Lung microvascular endothelial cell (primary cell): ENCODE measurements around the gene TKTL1. TPM values are rescaled to one million over a fixed set of nuclear protein-coding genes. Genes with fewer than 3 reads are reported as not detected.

Source experiments
- DNase-seq, 2 donors: peaks; one replicate each; pipeline versions ENCODE4 v3.0.0 to v3.0.0-alpha.2; 2010; ENCODE audit warnings: low read depth in 2 of 2
- total RNA-seq: library from RNA; depleted of rRNA; stranded (reverse); fragments of >200 nt; gene quantifications from 2 replicates; pipeline ENCODE4 v1.2.1, GENCODE V29; 2014

TKTL1 gene
- total RNA-seq, 1 donor from 2014 or later: not detected

DNA sequence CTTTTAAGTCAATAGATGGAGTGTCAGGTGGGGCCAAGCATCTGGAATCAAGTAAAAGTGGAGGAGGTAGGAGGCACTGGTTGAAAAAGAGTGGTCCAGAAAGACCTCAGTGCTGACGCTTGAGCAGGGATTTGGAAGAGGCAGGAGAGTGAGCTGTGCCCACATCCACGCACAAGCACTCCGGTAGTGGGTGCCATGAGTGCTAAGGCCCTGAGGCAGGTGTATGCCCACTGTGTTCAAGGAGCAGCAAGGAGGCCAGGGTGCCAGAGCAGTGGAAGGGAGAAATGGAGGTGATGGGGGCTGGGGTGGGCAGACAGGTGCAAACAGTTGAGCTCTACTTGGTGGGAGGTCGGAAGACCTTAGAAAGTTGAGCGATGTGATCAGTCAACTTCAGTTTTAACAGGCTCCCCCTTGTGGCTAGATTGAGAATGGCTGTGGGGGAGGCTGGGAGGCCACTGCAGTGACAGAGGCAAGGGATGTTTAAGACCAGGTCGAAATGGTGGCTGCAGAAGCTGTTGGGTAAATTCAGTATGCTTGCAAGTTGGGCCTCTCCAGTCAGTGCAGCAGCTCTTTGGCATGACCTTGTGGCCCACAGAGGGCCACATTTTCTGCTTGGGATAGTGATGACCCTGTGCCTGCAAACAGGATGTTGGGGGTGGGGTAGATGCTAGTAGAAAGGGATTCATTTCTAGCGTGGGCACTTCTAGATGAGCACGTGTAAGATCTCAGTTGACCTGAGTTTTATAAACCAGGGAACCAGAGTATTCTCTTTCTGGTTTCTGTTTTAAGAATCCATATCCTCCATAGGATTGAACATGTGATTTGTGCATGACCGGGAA lies 12.7 kb downstream of the TKTL1 start:
- peak; percentile 49 to 68 for DNase-seq

DNA sequence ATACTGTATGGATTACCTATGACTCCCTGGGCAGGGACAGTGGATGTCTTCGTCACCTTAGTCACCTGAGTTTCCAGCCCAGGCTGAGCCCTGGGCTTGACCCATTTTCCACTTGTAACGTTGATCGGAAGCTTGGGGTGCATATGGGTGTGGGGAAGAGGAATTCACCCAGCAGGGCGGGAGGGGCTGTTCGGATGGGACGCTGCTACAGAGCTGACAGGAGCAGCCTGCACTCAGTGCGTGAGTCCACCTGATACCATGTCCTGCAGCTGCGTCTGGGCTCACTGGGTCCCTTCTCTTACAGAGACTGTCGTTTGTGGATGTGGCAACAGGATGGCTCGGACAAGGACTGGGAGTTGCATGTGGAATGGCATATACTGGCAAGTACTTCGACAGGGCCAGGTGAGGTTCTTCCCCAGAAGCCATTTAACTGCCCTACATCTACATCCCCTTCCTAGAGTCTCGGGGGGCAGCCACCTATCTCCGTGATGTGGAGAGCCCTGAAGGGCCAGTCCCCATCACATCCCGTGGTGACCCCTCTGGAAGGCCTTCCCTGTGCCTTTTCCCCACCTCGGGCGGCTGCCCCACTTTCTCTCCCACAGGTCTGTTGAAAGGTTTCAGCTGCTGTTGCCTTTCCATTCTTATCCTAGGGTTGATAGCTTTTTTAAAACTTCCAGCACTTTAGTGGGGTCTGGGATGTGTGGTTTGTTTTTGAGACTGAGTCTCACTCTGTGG lies 13.6 kb downstream of the TKTL1 start:
- no peak for DNase-seq

DNA sequence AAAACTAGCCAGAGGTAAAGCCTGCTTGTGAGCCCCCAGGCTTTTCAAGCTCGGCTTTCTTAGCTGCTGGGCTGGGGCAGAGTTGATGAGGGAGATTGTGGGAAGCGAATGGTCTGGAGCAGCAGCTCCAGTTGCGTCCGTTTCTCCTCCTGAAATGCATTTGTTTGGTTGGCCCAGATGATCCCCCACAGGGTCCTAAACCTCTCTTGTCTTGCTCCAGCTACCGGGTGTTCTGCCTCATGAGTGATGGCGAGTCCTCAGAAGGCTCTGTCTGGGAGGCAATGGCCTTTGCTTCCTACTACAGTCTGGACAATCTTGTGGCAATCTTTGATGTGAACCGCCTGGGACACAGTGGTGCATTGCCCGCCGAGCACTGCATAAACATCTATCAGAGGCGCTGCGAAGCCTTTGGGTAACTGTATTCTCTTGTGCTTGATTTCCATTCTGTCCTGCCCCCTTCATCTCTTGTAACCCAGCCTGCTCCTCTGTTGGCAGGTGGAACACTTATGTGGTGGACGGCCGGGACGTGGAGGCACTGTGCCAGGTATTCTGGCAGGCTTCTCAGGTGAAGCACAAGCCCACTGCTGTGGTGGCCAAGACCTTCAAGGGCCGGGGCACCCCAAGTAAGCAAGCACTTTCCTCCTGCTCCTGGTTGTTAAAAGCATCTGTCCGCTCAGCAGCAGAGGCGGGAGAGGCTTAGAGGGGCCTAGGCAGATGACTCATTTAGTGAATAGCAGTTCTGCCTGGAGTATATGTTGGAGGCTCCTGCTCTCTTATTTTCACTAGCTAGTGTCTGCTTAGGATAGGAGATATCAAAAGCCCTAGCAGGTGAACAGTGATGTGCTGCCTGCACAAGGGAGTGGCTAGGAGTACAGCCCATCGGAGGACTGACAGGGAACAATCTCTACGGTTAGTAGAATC lies 15.3 kb downstream of the TKTL1 start:
- no peak for DNase-seq

DNA sequence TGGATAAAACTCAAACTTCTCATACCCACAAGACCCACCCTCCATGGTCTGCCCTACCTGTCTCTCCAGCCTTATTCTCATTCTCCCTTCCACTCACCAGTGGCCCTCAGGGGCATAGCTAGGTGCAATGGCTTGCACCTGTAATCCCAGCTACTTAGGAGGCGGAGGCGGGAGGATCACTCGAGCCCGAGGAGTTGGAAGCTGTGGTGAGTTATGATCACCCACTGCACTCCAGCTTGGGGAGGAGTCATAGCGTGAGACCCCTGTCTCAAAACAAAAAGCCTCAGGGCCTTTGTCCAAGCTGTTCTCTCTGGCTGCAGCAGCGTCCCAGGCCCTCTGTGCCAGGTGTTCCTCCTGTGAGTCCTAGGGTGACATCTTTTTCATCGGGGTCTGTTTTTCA lies 16.5 kb downstream of the TKTL1 start:
- DNase-seq: no peak

DNA sequence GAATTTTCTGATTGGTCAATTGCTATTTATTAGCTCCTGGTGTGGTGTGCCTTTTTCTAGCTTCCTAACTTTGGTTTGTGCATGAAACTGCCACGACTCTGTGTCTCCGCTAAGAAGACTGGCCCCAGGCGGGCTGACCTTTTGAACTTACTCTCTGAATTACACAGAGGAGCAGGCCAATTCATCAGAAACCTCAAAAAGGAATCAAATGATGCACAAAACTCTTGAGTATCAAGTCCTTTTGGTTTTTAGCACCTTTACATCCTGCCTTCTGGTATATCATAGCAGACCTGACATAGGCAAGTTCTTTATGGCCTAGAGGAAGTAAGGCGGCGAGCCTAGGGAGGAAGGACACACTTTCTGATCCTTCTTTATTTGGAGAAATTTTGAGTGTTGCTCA lies 17.6 kb downstream of the TKTL1 start:
- no peak for DNase-seq

DNA sequence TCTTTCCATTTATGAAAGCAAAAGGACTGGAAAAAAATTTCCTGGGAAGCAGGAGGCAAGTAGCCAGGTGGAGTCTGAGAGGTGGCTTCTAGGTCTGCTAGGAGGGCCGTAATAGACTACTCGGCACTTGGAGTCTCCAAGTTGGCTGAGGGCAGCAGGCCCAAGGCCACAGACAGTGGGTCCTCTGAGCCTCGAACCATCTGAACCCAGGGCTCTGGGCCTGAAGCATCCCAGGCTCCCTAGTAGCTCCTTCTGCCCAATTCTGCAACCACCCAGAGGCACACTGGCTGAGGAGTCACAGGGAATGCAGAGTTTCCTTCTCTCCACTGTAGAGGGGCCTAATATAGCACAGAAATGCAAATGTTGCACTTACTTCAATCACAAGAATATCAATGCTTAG lies 19.8 kb downstream of the TKTL1 start:
- DNase-seq: no peak

DNA sequence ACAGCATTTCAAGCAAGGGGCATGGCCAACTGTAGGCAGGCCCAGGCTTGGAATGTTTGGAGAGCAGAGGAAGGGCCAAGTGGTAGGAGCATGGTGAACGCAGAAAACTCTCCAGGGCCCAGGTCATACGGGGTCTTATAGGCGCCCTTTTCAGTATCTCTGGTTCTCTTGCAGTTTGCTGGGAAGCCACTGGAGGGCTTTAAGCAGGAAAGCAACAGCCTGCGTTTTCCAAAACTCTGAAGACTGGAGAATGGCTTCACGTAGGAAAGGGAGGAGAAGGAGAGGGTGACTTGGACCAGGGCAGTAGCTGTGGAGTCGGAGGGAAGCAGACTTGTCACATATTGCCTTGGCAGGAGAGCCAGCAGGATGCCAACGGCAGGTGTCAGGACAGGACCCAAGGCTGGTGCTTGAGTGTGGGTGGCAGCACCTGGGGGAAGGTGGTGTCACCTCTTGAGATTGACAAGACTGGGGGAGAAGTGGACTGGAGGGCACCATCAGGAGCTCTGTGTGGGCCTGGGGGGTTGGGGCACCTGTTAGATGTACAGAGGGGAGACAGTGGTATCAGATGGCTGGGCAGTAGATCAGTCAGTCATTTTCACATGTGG lies 21.9 kb downstream of the TKTL1 start:
- peak; percentile 40 to 46 for DNase-seq

DNA sequence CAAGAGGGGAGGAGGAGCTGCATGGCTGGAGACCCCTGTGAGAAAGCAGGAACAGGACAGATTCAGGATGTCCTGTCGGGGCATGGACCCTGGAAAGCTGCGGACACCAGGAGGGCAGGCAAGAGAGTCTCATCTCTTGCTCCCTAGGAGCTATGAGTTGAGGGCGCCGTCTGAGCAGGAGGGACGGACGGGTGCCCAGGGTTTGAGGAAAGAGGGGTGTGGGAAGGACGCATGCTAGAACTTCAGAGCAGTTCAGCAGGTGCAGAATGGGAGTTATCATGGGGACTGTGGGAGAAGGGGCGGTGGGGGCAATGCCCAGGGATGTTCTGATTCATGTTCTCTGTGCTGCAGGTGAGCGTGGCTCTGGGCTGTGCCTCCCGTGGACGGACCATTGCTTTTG lies 24.8 kb downstream of the TKTL1 start:
- no peak for DNase-seq

DNA sequence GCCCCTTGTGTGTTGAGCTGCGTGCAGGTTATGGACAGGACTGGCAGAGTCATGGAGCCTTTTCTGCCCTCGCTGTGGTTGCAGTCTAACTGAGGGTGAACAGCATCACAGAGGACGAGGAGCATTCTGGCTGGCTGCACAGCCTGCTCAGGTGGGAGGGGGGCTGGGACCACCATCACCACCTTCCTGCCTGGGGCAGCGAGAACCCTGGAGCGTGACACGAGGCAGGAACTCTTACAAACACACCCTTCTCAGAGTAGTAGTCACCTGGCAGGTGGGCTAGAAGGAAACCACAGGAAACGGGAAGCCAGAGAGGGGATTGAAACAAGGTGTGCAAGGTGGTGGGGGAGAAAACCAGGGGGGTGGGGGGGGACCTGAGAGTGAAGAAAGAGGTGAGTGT lies 25.6 kb downstream of the TKTL1 start:
- DNase-seq: no peak

DNA sequence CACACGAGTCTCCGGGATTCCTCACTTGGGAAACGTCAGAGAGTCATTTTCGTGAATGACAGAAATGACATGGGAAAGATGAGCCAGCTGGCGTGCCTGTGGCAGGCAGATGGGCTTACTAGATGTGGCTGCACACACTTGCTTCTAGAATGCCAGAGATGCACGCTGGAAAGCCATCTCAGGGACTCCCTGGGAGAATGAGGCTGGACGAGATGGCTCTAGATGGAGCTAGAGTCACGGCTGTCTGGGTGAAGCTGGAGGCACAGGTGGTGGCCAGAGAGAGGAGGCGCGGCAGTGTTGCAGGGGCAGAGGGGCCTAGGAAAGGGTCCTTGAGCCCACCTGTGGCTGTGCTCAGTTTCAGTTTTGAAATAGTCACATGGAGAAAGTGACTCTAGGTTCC lies 26.0 kb downstream of the TKTL1 start:
- DNase-seq: peak in 1 of 2 donors; percentile 26

DNA sequence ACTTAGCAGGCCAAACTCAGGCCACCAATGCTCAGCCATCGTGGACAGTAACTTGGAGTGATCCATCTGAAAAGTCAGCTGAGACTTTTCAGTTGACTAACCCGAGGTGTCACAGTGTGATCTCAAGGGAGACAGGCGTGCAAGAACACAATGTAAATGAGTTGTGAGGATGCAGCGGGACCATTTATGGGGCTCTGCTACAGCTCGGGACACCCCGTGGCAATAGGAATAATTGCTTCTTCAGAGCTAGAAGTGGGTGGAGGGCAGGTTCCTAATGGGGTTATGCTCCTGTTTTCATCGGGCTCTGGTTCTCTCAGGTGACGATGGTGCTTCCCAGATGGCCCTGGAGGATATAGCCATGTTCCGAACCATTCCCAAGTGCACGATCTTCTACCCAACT lies 27.3 kb downstream of the TKTL1 start:
- no peak for DNase-seq

DNA sequence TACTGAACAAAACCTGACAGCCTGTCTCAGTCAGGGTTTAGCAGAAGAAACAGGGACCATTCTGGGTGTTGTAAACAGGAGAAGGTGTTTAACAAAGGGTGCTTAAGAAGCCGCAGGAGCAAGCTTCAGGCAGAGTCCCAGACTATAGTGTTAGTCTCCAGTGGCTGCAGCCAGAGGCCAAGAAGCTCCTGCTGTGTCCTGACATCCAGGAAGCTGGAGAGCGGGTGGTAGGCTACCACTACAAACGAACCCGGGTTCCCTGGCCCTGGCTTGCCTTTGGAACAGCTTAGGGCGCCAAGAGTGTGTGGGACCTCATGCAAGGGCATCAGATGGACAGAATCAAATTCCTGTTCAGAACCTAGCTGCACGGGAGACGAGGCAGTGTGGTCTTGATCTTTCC lies 27.9 kb downstream of the TKTL1 start:
- no peak for DNase-seq

DNA sequence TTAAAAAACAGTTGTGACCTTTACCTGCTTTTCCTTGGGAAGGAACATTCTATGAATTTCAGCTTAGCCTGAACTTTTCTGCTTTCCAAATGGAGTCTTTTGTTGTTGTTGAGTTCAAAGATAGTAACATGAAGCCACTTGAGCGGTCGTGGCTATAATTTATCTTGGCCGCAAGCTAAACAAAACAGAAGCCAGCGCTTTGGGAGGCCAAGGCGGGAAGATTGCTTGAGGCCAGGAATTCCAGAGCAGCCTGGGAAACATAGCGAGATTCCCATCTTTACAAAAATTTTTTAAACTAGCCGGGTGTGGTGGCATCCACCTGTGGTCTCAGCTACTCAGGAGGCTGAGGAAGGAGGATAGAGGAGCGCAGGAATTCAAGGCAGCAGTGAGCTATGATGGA lies 29.9 kb downstream of the TKTL1 start:
- no peak for DNase-seq

DNA sequence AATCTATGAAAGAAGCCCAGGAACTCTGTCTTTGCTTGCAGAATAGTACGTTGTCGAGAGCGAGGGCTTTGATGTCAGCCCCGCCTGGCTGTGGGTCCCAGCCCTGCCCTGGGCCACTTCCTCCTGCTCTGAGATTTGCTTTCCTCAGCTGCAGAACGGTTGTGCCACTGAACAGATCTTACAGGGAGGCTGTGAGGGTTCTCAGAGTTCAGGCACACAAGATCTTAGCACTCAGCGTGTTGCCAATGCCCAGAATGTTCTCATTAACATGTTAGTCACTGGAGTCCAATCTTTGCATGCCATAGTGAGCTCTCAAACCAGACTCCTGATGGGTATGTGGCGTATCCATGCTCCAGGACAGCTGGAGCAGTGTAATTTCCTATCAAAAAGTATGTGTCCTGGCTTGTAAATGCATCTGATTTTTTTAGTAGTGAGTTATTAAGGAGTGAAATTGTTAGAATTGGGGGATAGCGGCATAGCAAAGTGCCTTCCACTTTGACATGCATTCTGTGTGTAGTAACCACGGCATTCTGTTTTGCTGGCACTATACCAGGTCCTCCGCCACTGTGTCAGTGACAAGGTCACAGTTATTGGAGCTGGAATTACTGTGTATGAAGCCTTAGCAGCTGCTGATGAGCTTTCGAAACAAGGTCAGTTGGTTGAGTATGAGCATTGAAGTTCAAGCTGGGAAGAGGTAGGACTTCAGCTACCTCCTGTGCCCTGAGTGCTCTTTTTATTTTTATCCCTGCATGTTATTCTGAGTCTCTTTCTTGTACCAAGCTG lies 31.6 kb downstream of the TKTL1 start:
- DNase-seq: peak in 1 of 2 donors; percentile 43

DNA sequence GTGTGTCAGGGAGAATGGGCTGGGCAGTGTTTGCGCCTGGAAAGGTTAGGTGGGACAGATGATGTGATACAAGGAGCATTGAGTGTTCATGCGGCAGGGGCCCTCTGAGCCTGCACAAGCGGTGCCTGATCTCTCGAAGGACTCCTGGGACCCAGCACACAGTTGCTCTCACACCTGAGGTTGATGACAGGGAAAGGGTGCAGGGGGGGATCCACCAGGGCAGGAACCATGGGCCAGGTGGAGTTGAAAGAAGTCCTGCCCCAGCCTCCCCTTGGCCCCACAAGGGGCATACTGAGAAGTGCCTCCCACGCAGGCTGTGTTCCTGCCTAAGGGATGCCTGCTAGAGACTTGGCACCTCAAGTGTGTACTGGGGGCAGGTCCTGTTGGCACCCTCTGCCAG lies 33.1 kb downstream of the TKTL1 start:
- DNase-seq: no peak

DNA sequence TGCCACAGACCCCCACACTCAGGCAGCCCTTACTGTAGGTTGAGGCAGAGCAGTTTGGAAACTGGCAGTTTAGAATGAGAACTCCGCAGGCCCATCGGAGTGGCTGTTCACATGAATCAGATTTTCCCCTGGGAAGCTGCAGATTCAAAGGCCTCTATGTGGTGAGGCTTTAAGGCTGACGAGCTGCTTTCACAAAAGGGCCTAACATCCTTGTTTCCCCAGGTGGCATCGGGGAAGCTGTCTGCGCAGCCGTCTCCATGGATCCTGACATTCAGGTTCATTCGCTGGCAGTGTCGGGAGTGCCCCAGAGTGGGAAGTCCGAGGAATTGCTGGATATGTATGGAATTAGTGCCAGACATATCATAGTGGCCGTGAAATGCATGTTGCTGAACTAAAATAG lies 33.7 kb downstream of the TKTL1 start:
- DNase-seq: no peak

DNA sequence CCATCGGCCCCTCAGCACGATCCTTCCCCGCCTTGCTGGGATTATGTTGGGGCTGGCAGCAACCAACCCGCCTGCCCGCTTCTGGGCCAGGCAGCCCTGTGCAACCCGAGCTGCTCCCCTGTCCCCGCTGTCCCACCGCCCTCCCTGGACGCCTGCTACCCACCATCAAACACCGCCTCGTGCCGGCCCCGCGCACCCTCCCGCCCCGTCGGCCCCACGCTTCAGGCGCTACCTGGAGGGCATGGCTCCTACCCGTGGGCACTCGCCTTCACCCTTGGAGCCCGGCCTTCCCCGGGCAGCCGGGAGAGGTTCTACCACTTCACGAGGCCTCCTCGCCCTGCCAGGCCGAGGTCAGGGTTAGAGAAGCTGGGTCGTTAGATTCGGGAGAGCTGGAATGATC lies 37.0 kb downstream of the TKTL1 start:
- no peak for DNase-seq

DNA sequence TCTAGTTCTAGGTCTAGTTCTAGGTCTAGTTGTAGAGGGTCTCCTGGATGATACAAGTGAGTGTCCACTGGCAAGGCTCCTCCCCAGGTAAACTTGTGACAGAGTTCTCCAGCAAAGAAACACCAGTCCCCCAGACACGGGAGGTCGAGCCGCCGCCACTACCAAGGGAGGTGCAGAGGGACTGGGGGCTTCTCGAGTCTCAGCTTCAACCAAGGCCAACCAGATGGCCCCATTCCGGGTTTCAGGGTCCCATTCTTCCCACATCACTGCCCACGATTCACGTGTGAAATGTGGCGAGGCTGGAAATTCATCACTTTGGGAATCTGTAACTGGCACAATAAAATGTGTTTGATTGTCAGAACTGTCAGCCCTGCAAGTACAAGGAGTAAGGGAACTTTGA lies 37.5 kb downstream of the TKTL1 start:
- DNase-seq: no peak

DNA sequence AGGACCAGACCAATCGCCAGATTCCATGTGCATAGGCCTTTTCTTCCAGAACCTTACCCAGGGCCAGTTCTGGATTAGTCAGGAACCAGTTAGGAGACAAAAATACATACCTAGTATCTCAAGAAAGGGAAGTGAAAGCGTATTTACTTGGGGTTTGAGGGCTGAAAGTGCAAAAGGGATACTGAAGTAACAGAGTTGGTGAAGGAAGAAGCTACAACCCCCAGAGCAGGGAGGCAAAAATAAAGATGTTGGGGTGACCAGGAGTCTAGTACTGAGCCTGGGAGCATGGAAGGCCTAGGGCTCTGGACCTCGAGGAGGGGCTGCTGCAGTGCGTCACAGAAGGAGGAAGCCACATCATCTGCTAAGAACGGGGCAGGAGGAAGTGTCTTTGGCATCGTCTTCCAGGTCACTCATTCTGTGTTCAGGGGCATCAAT lies 38.3 kb downstream of the TKTL1 start:
- DNase-seq: peak in 1 of 2 donors; percentile 76

DNA sequence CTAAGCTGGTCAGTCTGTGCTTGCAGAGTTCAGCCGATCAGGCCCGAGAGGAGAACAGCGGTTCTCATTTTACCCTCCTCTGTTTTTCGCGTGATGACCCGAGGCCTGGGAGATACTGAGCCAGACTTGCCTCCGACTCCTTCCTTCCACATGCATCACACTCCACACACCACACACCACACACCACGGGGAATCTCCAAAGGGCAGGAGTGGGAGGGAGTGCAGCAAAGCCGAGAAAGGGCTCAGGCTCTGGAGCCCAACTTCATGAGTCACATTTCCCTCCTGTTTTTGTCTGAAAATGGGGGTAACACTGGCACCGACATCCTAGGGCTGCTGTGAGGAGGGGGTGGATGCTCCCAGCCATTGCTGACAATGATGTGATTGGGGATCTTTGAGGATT lies 38.9 kb downstream of the TKTL1 start:
- peak in 1 of 2 donors; percentile 22 for DNase-seq
